K562 (cell line): ENCODE measurements around the gene PTPN1. TPM values are rescaled to one million over a fixed set of nuclear protein-coding genes. Genes with fewer than 3 reads are reported as not detected.

Experiments used
- ATF7 ChIP-seq: fragments of 450-650 bp; IDR thresholded peaks from 2 replicates; pipeline ENCODE4 v1.7.1; 2014; ENCODE audit warnings: mild to moderate bottlenecking, moderate library complexity
- CBFA2T3 ChIP-seq: fragments of 450-650 bp; IDR thresholded peaks from 2 replicates; pipeline ENCODE4 v1.6.1; 2017
- CGGBP1 ChIP-seq: fragments of 250-450 bp; sonication (Bioruptor Pico); IDR thresholded peaks from 2 replicates; pipeline ENCODE4 v1.9.0; 2021; ENCODE audit warnings: mild to moderate bottlenecking
- CHD2 ChIP-seq: IDR thresholded peaks from 2 replicates; pipeline ENCODE4 v1.6.1; 2011; ENCODE audit warnings: low read depth, low read length
- CREB1 ChIP-seq, 2 experiments: sonication (generic) in 1 of 2; formaldehyde crosslinking in 1 of 2; IDR thresholded peaks; 2 replicates each; pipeline versions ENCODE4 v1.6.1 to v1.8.0; 2012 to 2022; ENCODE audit warnings: inconsistent platforms in 1 of 2, mild to moderate bottlenecking in 1 of 2, missing genetic modification reagents in 1 of 2, moderate library complexity in 1 of 2
- CREM ChIP-seq: IDR thresholded peaks from 2 replicates; pipeline ENCODE4 v1.6.1; 2014; ENCODE audit warnings: antibody characterized with exemption, low read depth
- E2F1 ChIP-seq: sonication (generic); formaldehyde crosslinking; IDR thresholded peaks from 2 replicates; pipeline ENCODE4 v1.8.1; 2023; ENCODE audit warnings: mild to moderate bottlenecking, missing genetic modification reagents, moderate library complexity
- GATA2 ChIP-seq: sonication (generic); formaldehyde crosslinking; IDR thresholded peaks from 2 replicates; pipeline ENCODE4 v1.4.0; 2020; ENCODE audit warnings: mild to moderate bottlenecking, missing genetic modification reagents
- LCOR ChIP-seq: sonication (generic); formaldehyde crosslinking; IDR thresholded peaks from 2 replicates; pipeline ENCODE4 v1.8.0; 2022; ENCODE audit warnings: mild to moderate bottlenecking, missing genetic modification reagents
- MCM7 ChIP-seq, 2 experiments: fragments of 450-650 bp; IDR thresholded peaks; 2 replicates each; pipeline ENCODE4 v1.6.1; 2016 to 2018
- MTA1 ChIP-seq: fragments of 450-650 bp; IDR thresholded peaks from 2 replicates; pipeline ENCODE4 v1.6.1; 2017; ENCODE audit warnings: borderline replicate concordance
- NFIX ChIP-seq: fragments of 250-450 bp; sonication (Bioruptor Pico); IDR thresholded peaks from 2 replicates; pipeline ENCODE4 v1.4.0; 2020; ENCODE audit warnings: low read depth, mild to moderate bottlenecking, moderate library complexity
- PRPF4 ChIP-seq: fragments of 200-400 bp; formaldehyde crosslinking; IDR thresholded peaks from one replicate; pipeline ENCODE4 v1.6.1; 2017; ENCODE audit warnings: low read length, low read depth, mild to moderate bottlenecking; ENCODE audit not compliant: insufficient read depth, poor library complexity, severe bottlenecking
- PTRF ChIP-seq: fragments of 450-650 bp; IDR thresholded peaks from 2 replicates; pipeline ENCODE4 v1.6.1; 2016; ENCODE audit warnings: mild to moderate bottlenecking, missing genetic modification characterization, missing compliant biosample characterization
- RBM39 ChIP-seq: fragments of 200-400 bp; formaldehyde crosslinking; optimal IDR thresholded peaks from 2 replicates; pipeline ENCODE3; 2018; ENCODE audit warnings: low read depth, low read length
- REST ChIP-seq, 2 experiments: fragments of 450-650 bp; formaldehyde crosslinking in 1 of 2; IDR thresholded peaks; 2 replicates each; pipeline versions ENCODE4 v1.4.0 to v1.6.1; 2014 to 2020; ENCODE audit warnings: mild to moderate bottlenecking in 2 of 2, borderline replicate concordance in 1 of 2, low read depth in 1 of 2
- SOX6 ChIP-seq: fragments of 450-650 bp; IDR thresholded peaks from 2 replicates; pipeline ENCODE4 v1.6.1; 2014; ENCODE audit warnings: mild to moderate bottlenecking
- U2AF2 ChIP-seq: fragments of 200-400 bp; formaldehyde crosslinking; optimal IDR thresholded peaks from 2 replicates; pipeline ENCODE3; 2017; ENCODE audit warnings: low read depth, mild to moderate bottlenecking, low read length
- ZNF232 ChIP-seq: sonication (generic); formaldehyde crosslinking; IDR thresholded peaks from 2 replicates; pipeline ENCODE4 v1.8.0; 2022; ENCODE audit warnings: mild to moderate bottlenecking, missing genetic modification reagents
- ZNF766 ChIP-seq: fragments of 200-800 bp; sonication (Bioruptor generic); conservative IDR thresholded peaks from 2 replicates; pipeline ENCODE4 v1.6.1; 2016; ENCODE audit warnings: missing genetic modification characterization, missing compliant biosample characterization
- polyA plus RNA-seq, 8 experiments: library from polyadenylated mRNA; depleted of rRNA in 4 of 8; stranded (reverse) in 5 of 8; unstranded in 3 of 8; fragments of >200 nt; fragmentation: Nextera tagmentation in 2 of 8; fragmentation: Illumina TruSeq in 1 of 8; extraction: Ambion mirVana in 2 of 8; extraction: Trizol in 1 of 8; gene quantifications; 2 replicates each; pipeline versions ENCODE4 v1.2.1 to v1.2.3, GENCODE V29; 2011 to 2014; ENCODE audit warnings: inconsistent platforms in 1 of 8, missing spikeins in 1 of 8
- total RNA-seq, 7 experiments: library from RNA; depleted of rRNA in 6 of 7; stranded (reverse); fragments of >200 nt in 6 of 7; fragmentation: Illumina TruSeq in 2 of 7; extraction: Trizol in 2 of 7; gene quantifications; 2 replicates each; pipeline versions ENCODE4 v1.2.1 to v1.2.3, GENCODE V29; 2011 to 2021; ENCODE audit warnings: low replicate concordance in 1 of 7

The PTPN1 gene
- total and polyA plus RNA-seq, 9 of the 15 experiments (the other 6 are each of a cell fraction or from before 2014, with no cell fraction given) = 11.0 to 85.3 (median 54.0) TPM

- no peak for TF ChIP-seq LCOR (CRISPR knock-in tag)
- no peak for TF ChIP-seq RBM39
- peak; percentile 7; the same call in 1 of the 2 replicates for TF ChIP-seq REST (IDR thresholded peaks at IDR 0.05; ENCODE audit: borderline replicate concordance)
- no peak; the same call in 1 of the 2 replicates for TF ChIP-seq REST (CRISPR knock-in tag; IDR thresholded peaks at IDR 0.05; ENCODE audit: low read depth)
- no peak for TF ChIP-seq MCM7 (IDR thresholded peaks at IDR 0.05)
- no peak for TF ChIP-seq SOX6
- peak; percentile 68; the same call in 1 of the 2 replicates for TF ChIP-seq CREB1 (IDR thresholded peaks at IDR 0.05)
- TF ChIP-seq CREB1 (CRISPR knock-in tag; IDR thresholded peaks at IDR 0.05) = peak; percentile 81
- 0 out of 2 replicates have a peak, but pooled peaks have one; percentile 64 for TF ChIP-seq ZNF232 (CRISPR knock-in tag)
- TF ChIP-seq ATF7 = peak; percentile 81
- TF ChIP-seq PRPF4 = no peak
- TF ChIP-seq E2F1 = no peak
- TF ChIP-seq GATA2 (CRISPR knock-in tag) = no peak
- peak; percentile 86 for TF ChIP-seq CREM
- TF ChIP-seq CBFA2T3 = no peak
- no peak for TF ChIP-seq CGGBP1 (CRISPR knock-in tag)
- no peak for TF ChIP-seq ZNF766 (CRISPR knock-in tag)
- TF ChIP-seq CHD2 = peak; percentile 96
- no peak for TF ChIP-seq MTA1
- no peak for TF ChIP-seq U2AF2
- TF ChIP-seq NFIX (CRISPR knock-in tag) = no peak
- no peak for TF ChIP-seq PTRF
These were observed at the start of gene PTPN1 (continued) for GRCh38 chr20:50509923-50510705.
